ENCODE data around the gene FGF13.

Gene FGF13

DNA sequence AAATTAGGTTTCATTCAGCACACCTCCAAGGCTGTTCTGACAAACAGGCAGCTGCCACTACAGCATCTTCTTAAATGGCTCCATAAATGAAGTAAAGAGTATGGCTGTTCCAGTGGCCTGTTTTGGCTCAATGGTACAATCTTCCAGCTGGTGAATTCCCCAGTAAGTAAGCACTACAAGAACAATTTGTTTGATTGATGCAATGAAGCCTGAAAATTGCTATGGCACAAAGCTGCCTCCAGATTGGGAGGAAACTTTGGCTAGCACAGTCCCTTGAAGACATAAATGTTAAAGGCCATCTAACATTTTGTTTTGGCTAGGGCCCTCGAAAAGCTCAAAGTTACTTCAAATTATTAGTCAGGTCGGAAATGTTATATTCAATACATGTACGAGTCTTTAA lies 47.5 kb downstream of the FGF13 start:
- Histone ChIP-seq H3K36me3 (ENCODE audit: insufficient read depth, low read depth, low read length) (no peaks in the 10 kb centered on the region), H3K27ac (ENCODE audit: low read length) (no peak overlapping the region), H3K9me3 (ENCODE audit: insufficient read depth, low read depth, low read length) (no peaks in the 10 kb centered on the region), H3K4me3 (ENCODE audit: low read length) (no peak overlapping the region), H3K27me3 (ENCODE audit: insufficient read depth, low read length) (no peaks in the 10 kb centered on the region), H3K4me1 (ENCODE audit: insufficient read depth, low read length) (peaks cover 3% of the 10 kb centered on the region; the same call in 1 of the 2 replicates), H3K9ac (ENCODE audit: low read depth, low read length) (no peak overlapping the region)

GRCh38 chrX:138651494-138651893 lies 60.0 kb downstream of the FGF13 start:
- Histone ChIP-seq H3K9ac (ENCODE audit: low read depth, low read length) (no peak overlapping the region), H3K27me3 (ENCODE audit: insufficient read depth, low read length) (no peaks in the 10 kb centered on the region), H3K4me3 (ENCODE audit: low read length) (no peak overlapping the region), H3K4me1 (ENCODE audit: insufficient read depth, low read length) (no peaks in the 10 kb centered on the region; the same call in 1 of the 2 replicates), H3K9me3 (ENCODE audit: insufficient read depth, low read depth, low read length) (no peaks in the 10 kb centered on the region), H3K36me3 (ENCODE audit: insufficient read depth, low read depth, low read length) (no peaks in the 10 kb centered on the region), H3K27ac (ENCODE audit: low read length) (no peak overlapping the region)

- no peaks in the 10 kb centered on the region for H3K36me3 ChIP-seq (ENCODE audit: insufficient read depth, low read depth, low read length)
- H3K4me3 ChIP-seq (ENCODE audit: low read length) = no peak overlapping the region
- H3K27me3 ChIP-seq (ENCODE audit: insufficient read depth, low read length) = no peaks in the 10 kb centered on the region
- no peak overlapping the region for H3K27ac ChIP-seq (ENCODE audit: low read length)
- peaks cover 5% of the 10 kb centered on the region for H3K4me1 ChIP-seq (ENCODE audit: insufficient read depth, low read length)
- H3K9me3 ChIP-seq (ENCODE audit: insufficient read depth, low read depth, low read length) = no peaks in the 10 kb centered on the region
- H3K9ac ChIP-seq (ENCODE audit: low read depth, low read length) = no peak overlapping the region
Observed at GRCh38 chrX:138648568-138648967, 62.9 kb downstream of the FGF13 start.

- H3K36me3 ChIP-seq (ENCODE audit: insufficient read depth, low read depth, low read length) = no peaks in the 10 kb centered on the region
- no peak overlapping the region for H3K27ac ChIP-seq (ENCODE audit: low read length)
Observed at GRCh38 chrX:138638996-138639395, 72.5 kb downstream of the FGF13 start.

More at GRCh38 chrX:138638996-138639395, 72.5 kb downstream of the FGF13 start:
- Histone ChIP-seq H3K9ac (ENCODE audit: low read depth, low read length) (no peak overlapping the region), H3K27me3 (ENCODE audit: insufficient read depth, low read length) (no peaks in the 10 kb centered on the region), H3K4me3 (ENCODE audit: low read length) (no peak overlapping the region), H3K4me1 (ENCODE audit: insufficient read depth, low read length) (no peaks in the 10 kb centered on the region), H3K9me3 (ENCODE audit: insufficient read depth, low read depth, low read length) (no peaks in the 10 kb centered on the region)

All from iPS-20b (cell line).